Fibroblast of gingiva (primary cell): ENCODE data around the gene ZHX3.

ENCODE experiments used
- DNase-seq: peaks from one replicate; pipeline ENCODE4 v3.0.0-alpha.2; 2011; ENCODE audit warnings: low read depth

The ZHX3 gene

DNA sequence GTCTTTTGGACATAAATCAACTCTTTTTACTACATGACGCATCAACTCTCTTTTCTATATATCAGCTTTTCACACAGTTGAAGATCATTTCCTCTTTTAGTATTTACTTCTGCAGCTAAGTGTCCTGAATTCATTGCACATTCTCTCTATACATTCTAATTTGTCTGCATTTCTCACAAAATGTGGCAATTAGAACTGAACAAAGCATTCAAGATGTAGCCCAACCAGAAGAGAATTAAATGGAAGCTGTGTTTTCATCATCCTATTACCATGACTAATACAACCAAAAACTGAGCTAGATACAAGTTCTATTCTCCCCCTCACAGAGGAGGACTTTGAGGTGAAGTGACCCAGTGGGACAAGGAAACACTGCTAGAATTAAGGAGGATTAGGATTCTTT is 93.2 kb downstream of the ZHX3 start:
- no peak for DNase-seq

GRCh38 chr20:41223112-41223511 is 94.4 kb downstream of the ZHX3 start:
- DNase-seq: no peak

- peak; percentile 48 for DNase-seq
Observed at GRCh38 chr20:41222703-41223102, 94.8 kb downstream of the ZHX3 start.

- no peak for DNase-seq
Observed at GRCh38 chr20:41222296-41222695, 95.2 kb downstream of the ZHX3 start.

GRCh38 chr20:41221614-41222218 is 95.8 kb downstream of the ZHX3 start:
- DNase-seq: no peak

DNA sequence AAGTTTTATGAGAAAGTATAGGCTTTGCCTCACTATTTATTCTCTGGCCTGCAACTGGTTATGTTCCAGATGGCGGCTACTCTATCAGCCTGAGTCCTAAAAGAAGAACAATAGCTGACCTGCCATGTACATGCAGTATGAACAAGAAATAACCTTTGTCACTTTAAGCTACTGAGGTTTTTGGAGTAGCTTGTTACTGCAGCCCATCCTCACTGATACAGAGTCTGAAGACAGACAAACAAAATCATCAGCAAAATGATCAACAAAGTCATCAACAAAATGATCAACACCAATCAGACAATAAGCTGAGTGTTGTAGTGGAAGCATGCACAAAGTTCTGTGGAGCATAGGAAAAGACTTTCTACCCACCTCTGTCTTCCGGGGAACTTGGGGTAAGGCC is 97.7 kb downstream of the ZHX3 start:
- no peak for DNase-seq

GRCh38 chr20:41218466-41218865 is 99.1 kb downstream of the ZHX3 start:
- DNase-seq: peak; percentile 81

- DNase-seq: no peak
Observed at GRCh38 chr20:41217422-41217821, 100.1 kb downstream of the ZHX3 start.

DNA sequence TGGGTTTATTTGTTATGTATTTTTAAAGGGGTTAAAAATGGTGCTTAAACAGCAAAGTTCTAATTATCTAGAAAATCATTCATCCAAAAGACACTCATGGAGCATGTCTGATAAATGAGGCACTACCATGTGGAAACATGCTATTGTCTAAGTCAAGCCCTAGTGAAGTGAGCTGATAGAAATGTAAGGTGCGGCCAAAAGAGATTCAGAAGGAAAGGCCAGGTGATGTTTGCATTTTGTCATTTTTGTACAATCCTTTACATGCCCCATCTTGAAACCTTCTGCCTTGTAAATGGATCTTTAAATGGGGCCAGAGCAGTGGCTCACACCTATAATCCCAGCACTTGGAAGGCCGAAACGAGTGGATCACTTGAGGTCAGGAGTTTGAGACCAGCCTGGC is 102.9 kb downstream of the ZHX3 start:
- no peak for DNase-seq

- DNase-seq: no peak
Observed at GRCh38 chr20:41214202-41214601, 103.3 kb downstream of the ZHX3 start.

- no peak for DNase-seq
Observed at GRCh38 chr20:41213150-41213820, 104.2 kb downstream of the ZHX3 start.

DNA sequence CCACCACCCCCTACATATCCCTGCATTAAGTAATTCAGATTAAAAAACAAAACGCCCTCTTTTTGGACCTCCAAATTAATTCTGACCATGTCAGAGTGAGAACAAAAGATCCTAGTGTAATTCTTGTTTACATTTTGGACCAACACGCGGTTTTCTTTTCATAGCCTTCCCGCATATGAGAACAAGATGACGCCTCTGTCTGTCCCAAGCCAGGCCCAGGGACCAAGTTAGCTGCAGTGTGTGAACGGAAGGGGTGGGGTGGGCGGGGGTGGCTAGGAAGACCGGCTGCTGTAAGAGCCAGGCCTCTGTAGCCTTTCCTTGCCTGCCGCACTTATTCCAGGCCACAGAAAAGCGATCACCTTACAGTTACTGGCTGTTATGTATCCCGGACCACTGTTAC is 112.2 kb downstream of the ZHX3 start:
- peak; percentile 19 for DNase-seq

DNA sequence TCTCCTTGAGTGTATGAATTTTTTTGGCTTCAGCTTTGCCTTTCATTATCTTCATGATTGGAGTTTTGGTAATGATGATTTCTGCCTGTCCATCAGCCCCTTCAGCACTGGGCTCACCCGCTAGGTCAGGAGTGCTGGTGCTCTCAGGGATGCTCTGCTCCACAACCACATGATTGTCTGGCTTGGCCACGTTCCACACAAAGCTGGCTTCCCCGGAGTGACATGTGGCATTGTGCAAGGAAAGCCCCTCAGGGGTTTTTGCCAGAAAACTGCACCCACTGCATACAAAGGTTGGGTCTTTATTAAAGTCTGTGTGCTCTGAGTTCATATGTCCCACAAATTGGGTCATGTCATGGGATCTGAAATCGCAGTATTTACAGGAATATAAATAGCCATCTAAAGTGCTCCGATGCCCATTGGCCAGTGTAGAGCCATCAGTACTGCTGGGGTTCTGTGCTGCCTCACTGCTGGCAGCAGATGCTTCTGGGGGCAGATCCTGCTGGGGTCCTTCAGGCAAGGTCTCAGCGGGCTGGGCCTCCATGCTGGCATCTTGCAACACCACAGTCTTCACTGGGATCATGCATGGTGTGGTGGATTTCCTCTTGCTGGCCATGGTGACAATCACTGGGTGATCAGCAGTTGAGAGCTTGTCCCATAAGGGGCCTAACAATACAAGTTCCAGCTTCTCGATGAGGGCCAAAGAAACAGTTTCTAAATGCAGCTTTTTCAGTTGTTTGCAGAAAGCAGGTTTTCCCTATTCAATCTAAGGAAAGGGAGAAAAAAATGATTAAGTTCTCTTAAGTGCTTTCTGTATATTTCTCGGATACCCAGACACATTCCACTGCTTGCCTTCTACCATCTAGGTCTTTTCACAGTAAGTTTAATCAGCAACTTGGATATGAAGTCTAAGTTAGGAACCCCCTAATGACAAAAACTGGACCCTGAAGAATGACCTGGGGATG is 112.9 kb downstream of the ZHX3 start:
- no peak for DNase-seq

DNA sequence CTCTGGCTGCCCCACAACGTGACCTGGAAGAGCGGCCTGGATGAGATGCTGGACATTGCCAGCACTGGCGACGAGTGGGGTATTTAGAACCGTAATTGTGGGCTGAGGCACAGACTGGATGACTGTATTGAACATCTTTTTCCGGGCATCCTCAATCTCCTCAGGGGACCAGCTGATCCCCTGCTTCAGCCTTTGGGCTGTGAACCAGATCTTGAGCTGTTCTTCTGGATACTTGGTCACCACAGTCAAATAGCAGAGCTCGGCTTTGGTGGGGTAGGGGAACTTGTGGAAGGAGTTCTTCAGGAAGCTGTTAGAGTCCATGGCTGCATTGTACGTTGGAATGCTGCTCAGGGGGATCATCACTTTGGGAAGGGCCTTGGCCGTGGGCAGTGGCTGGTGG is 113.9 kb downstream of the ZHX3 start:
- no peak for DNase-seq

DNA sequence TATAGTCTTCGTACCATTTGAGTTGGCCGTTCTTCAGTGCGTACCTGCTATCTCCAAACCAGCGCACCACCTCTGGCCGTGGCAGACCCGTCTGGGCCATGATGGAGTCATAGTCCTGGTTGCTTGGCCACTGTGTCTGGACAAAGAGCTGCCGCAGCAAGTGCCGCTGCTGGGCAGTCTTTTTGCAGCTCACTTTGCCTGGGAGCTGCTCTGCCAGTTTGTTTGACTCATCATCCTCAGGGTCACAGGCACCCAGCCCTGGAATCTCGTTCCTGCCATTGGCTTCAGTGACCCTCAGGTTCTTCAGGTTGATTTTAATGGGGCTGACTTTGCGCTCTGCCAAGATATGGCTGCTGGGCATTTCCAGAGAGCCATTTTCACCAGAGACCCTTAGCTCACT is 115.1 kb downstream of the ZHX3 start:
- no peak for DNase-seq

DNA sequence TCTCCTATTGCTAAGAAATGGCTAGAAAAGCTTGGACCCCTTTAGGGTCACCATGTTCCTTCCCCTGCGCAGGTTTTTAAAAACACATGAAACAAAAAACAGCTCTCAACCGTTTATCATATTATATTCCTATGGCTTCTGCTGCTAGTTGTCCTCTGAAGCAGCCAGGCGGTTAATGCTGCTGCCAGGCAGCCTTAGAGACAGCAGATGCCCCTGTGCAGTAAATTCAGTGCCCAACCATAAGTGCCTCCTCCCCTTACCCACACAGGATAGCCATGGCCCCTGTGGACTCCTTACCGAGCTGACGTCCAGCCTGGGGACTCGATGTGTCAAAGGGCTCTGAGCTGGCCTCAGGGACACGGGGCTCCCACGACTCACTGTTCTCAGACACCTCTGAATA is 115.8 kb downstream of the ZHX3 start:
- no peak for DNase-seq

GRCh38 chr20:41200446-41201202 is 116.9 kb downstream of the ZHX3 start:
- DNase-seq: peak; percentile 34

DNA sequence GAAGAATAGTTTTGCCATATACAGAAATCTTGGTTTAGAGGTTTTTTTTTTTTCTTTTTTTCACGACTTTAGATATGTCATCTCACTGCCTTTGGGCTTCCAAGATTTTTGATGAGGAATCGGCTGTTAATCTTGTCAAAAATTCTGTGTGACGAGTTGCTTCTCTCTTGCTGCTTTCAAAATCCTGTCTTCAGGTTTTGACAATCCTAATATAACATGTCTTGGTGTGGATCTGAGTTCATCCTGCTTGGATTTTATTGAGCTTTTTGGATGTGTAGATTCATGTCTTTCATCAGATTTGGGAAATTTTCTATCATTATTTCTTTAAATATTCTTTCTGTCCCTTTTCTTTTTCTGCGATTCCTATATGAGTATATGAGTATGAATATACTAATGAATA is 119.1 kb downstream of the ZHX3 start:
- DNase-seq: no peak

DNA sequence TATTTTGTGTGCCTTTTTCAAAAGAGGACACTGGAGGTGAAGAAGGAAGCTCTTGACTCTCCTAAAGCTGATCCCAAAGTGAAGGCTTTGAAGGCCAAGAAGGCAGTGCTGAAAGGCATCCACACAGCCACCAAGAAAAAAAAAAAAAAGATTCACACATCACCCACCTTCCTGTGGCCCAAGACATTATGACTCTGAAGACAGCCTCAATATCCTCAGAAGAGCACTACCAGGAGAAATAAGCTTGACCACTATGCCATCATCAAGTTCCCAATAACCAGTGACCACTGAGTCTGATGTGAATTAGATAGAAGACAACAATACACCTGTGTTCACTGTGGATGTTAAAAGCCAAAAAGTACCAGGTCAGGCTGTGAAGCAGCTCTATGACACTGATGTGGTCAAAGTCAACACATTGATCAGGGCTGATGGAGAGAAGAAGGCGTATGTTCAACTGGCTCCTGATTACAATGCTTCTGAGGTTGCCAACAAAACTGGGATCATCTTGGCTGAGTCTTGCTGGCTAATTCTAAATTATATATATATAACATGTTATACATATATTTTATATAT is 120.8 kb downstream of the ZHX3 start:
- no peak for DNase-seq

DNA sequence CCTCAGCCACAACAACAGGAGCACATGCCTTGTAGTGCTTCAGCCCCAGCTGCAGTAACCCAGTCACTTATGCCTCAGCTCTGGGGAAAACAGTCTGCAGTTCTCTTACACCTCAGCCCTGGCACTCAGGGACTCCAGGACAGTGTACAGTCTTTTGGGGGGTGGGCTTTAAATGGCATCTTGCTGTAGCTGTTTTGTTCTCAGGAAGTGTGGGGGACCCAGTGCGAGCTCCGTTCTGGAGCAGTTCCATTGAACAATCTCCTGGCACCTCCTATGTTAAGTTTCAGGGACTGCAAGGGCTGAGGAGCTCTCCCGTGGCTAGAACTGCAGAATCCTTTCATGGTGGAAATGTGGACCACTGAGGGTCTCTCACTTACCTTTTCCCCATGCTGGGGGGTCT is 125.0 kb downstream of the ZHX3 start:
- no peak for DNase-seq

GRCh38 chr20:41191562-41192500 is 125.7 kb downstream of the ZHX3 start:
- DNase-seq: no peak
